ENCODE data around the gene XPA. TPM values are rescaled to one million over a fixed set of nuclear protein-coding genes. Genes with fewer than 3 reads are reported as not detected.
"Not testable (repeated sequence)": the region's sequence is repeated elsewhere in the genome, so short reads cannot be mapped to it uniquely, and the experiment has no call there.

Gene XPA
- total RNA-seq, 1 donor, result 4.3 TPM

- DNase-seq (ENCODE audit: low read depth in 2 of 3, low spot score in 2 of 3), result no peak
Measured at GRCh38 chr9:97704345-97704677, 7.2 kb upstream of the XPA start.

- DNase-seq (ENCODE audit: low read depth in 2 of 3, low spot score in 2 of 3), result no peak
Measured at GRCh38 chr9:97703437-97704344, 6.6 kb upstream of the XPA start.

GRCh38 chr9:97699824-97700223, 2.7 kb upstream of the XPA start:
- not testable (repeated sequence) for DNase-seq (ENCODE audit: low read depth in 2 of 3, low spot score in 2 of 3)

- peak in 1 of 3 donors; percentile 39 for DNase-seq (ENCODE audit: low read depth in 2 of 3, low spot score in 2 of 3)
Measured at GRCh38 chr9:97699281-97699680, 2.1 kb upstream of the XPA start.

- no peak for DNase-seq (ENCODE audit: low read depth in 2 of 3, low spot score in 2 of 3)
Measured at GRCh38 chr9:97698865-97699264, 1.7 kb upstream of the XPA start.

- DNase-seq (ENCODE audit: low read depth in 2 of 3, low spot score in 2 of 3), result no peak
Measured at GRCh38 chr9:97697837-97698236, 697 bp upstream of the XPA start.

- DNase-seq (ENCODE audit: low read depth in 2 of 3, low spot score in 2 of 3), result no peak
Measured at GRCh38 chr9:97695995-97696802, 941 bp downstream of the XPA start.

GRCh38 chr9:97695390-97695789, 1.8 kb downstream of the XPA start:
- no peak for DNase-seq (ENCODE audit: low read depth in 2 of 3, low spot score in 2 of 3)

- DNase-seq (ENCODE audit: low read depth in 2 of 3, low spot score in 2 of 3), result no peak
Measured at GRCh38 chr9:97694769-97695168, 2.4 kb downstream of the XPA start.

- DNase-seq (ENCODE audit: low read depth in 2 of 3, low spot score in 2 of 3), result no peak
Measured at GRCh38 chr9:97689401-97690180, 7.5 kb downstream of the XPA start.

- no peak for DNase-seq (ENCODE audit: low read depth in 2 of 3, low spot score in 2 of 3)
Measured at GRCh38 chr9:97688654-97689053, 8.5 kb downstream of the XPA start.

- no peak for DNase-seq (ENCODE audit: low read depth in 2 of 3, low spot score in 2 of 3)
Measured at GRCh38 chr9:97682242-97682641, 14.9 kb downstream of the XPA start.

- no peak for DNase-seq (ENCODE audit: low read depth in 2 of 3, low spot score in 2 of 3)
Measured at GRCh38 chr9:97675655-97676054, 21.5 kb downstream of the XPA start.

GRCh38 chr9:97673922-97674321, 23.2 kb downstream of the XPA start:
- DNase-seq (ENCODE audit: low read depth in 2 of 3, low spot score in 2 of 3), result no peak

- no peak for DNase-seq (ENCODE audit: low read depth in 2 of 3, low spot score in 2 of 3)
Measured at GRCh38 chr9:97672403-97672802, 24.7 kb downstream of the XPA start.

GRCh38 chr9:97670586-97670985, 26.6 kb downstream of the XPA start:
- no peak for DNase-seq (ENCODE audit: low read depth in 2 of 3, low spot score in 2 of 3)

GRCh38 chr9:97668485-97668884, 28.7 kb downstream of the XPA start:
- no peak for DNase-seq (ENCODE audit: low read depth in 2 of 3, low spot score in 2 of 3)

- no peak for DNase-seq (ENCODE audit: low read depth in 2 of 3, low spot score in 2 of 3)
Measured at GRCh38 chr9:97666907-97667686, 30.0 kb downstream of the XPA start.

- DNase-seq (ENCODE audit: low read depth in 2 of 3, low spot score in 2 of 3), result no peak
Measured at GRCh38 chr9:97665742-97666141, 31.4 kb downstream of the XPA start.

- no peak for DNase-seq (ENCODE audit: low read depth in 2 of 3, low spot score in 2 of 3)
Measured at GRCh38 chr9:97660847-97661246, 36.3 kb downstream of the XPA start.

Data from hematopoietic multipotent progenitor cell (in vitro differentiated cells).